Measurements from ENCODE around the gene FGF21.

GRCh38 chr19:48746738-48747575 is 8.4 kb upstream of the FGF21 start, which contains the start of gene IZUMO1:
- TF ChIP-seq CTCF (IDR thresholded peaks at IDR 0.05), result no peak
- peak in 1 of 2 donors; percentile 13 for TF ChIP-seq POLR2A (IDR thresholded peaks at IDR 0.05)
- peak; percentile 14 to 33 for TF ChIP-seq EP300 (IDR thresholded peaks at IDR 0.05)
